Liver (tissue), 9 donors: Measurements from ENCODE around the gene SCP2. TPM values are rescaled to one million over a fixed set of nuclear protein-coding genes. Genes with fewer than 3 reads are reported as not detected.

Experiments
- DNase-seq: peaks from one replicate; pipeline ENCODE4 v3.0.0-alpha.2; 2017; ENCODE audit warnings: low spot score
- H3K27ac ChIP-seq, 2 donors: one replicate each; pipeline ENCODE4 v1.7.0; 2013; ENCODE audit warnings: inconsistent platforms in 2 of 2, low read length in 2 of 2, control low read depth in 1 of 2, low read depth in 1 of 2, mild to moderate bottlenecking in 1 of 2
- H3K27me3 ChIP-seq, 4 donors: one replicate each; pipeline versions ENCODE4 v1.6.1 to v1.7.0; 2013; ENCODE audit warnings: low read length in 3 of 4, inconsistent platforms in 1 of 4, mild to moderate bottlenecking in 1 of 4, moderate library complexity in 1 of 4; ENCODE audit not compliant: control insufficient read depth in 4 of 4, insufficient read depth in 4 of 4
- H3K36me3 ChIP-seq, 4 donors: one replicate each; pipeline versions ENCODE4 v1.6.1 to v1.7.0; 2013; ENCODE audit warnings: low read length in 3 of 4, mild to moderate bottlenecking in 3 of 4, low read depth in 1 of 4, moderate library complexity in 1 of 4; ENCODE audit not compliant: control insufficient read depth in 4 of 4, insufficient read depth in 3 of 4
- H3K4me1 ChIP-seq, 4 donors: one replicate each; pipeline versions ENCODE4 v1.6.1 to v1.7.0; 2013; ENCODE audit warnings: low read length in 3 of 4, mild to moderate bottlenecking in 3 of 4, moderate library complexity in 1 of 4; ENCODE audit not compliant: control insufficient read depth in 4 of 4, insufficient read depth in 4 of 4
- H3K4me3 ChIP-seq, 3 donors: one replicate each; pipeline versions ENCODE4 v1.6.1 to v1.7.0; 2013; ENCODE audit warnings: low read length in 3 of 3, control low read depth in 1 of 3, low read depth in 1 of 3, mild to moderate bottlenecking in 1 of 3
- H3K9ac ChIP-seq, 2 donors: one replicate each; pipeline ENCODE4 v1.7.0; 2013; ENCODE audit warnings: low read length in 2 of 2, mild to moderate bottlenecking in 2 of 2, moderate library complexity in 2 of 2, control low read depth in 1 of 2, low read depth in 1 of 2
- H3K9me3 ChIP-seq, 4 donors: one replicate each; pipeline versions ENCODE4 v1.6.1 to v1.7.0; 2013; ENCODE audit warnings: low read length in 3 of 4; ENCODE audit not compliant: control insufficient read depth in 4 of 4
- ATF3 ChIP-seq: IDR thresholded peaks from 2 replicates; pipeline ENCODE4 v1.6.1; 2016; ENCODE audit warnings: antibody characterized with exemption
- EGR1 ChIP-seq, 2 donors: IDR thresholded peaks; 2 replicates each; pipeline ENCODE4 v1.6.1; 2016 to 2018; ENCODE audit warnings: antibody characterized with exemption in 2 of 2, low read depth in 2 of 2
- FOXA1 ChIP-seq: IDR thresholded peaks from 2 replicates; pipeline ENCODE4 v1.6.1; 2016; ENCODE audit warnings: antibody characterized with exemption
- FOXA2 ChIP-seq: IDR thresholded peaks from 2 replicates; pipeline ENCODE4 v1.6.1; 2016; ENCODE audit warnings: antibody characterized with exemption
- HNF4A ChIP-seq, 2 donors: conservative IDR thresholded peaks; 2 replicates each; pipeline ENCODE4 v1.6.1; 2016; ENCODE audit warnings: antibody characterized with exemption in 2 of 2, mild to moderate bottlenecking in 2 of 2
- HNF4G ChIP-seq: IDR thresholded peaks from 2 replicates; pipeline ENCODE4 v1.6.1; 2016; ENCODE audit warnings: antibody characterized with exemption
- JUND ChIP-seq, 2 donors: IDR thresholded peaks; 2 replicates each; pipeline ENCODE4 v1.6.1; 2016; ENCODE audit warnings: antibody characterized with exemption in 2 of 2
- MAX ChIP-seq: IDR thresholded peaks from 2 replicates; pipeline ENCODE4 v1.6.1; 2016; ENCODE audit warnings: antibody characterized with exemption
- NR2F2 ChIP-seq: IDR thresholded peaks from 2 replicates; pipeline ENCODE4 v1.6.1; 2016; ENCODE audit warnings: antibody characterized with exemption
- RAD21 ChIP-seq, 2 donors: IDR thresholded peaks; 2 replicates each; pipeline ENCODE4 v1.6.1; 2016; ENCODE audit warnings: antibody characterized with exemption in 2 of 2, mild to moderate bottlenecking in 2 of 2
- REST ChIP-seq: IDR thresholded peaks from 2 replicates; pipeline ENCODE4 v1.6.1; 2016; ENCODE audit warnings: antibody characterized with exemption, mild to moderate bottlenecking
- RXRA ChIP-seq, 2 donors: IDR thresholded peaks; 2 replicates each; pipeline ENCODE4 v1.6.1; 2017 to 2018; ENCODE audit warnings: antibody characterized with exemption in 2 of 2, mild to moderate bottlenecking in 1 of 2
- SP1 ChIP-seq: IDR thresholded peaks from 2 replicates; pipeline ENCODE4 v1.6.1; 2018; ENCODE audit warnings: antibody characterized with exemption, mild to moderate bottlenecking
- TAF1 ChIP-seq: conservative IDR thresholded peaks from 2 replicates; pipeline ENCODE4 v1.6.1; 2016; ENCODE audit warnings: antibody characterized with exemption, mild to moderate bottlenecking
- YY1 ChIP-seq: IDR thresholded peaks from 2 replicates; pipeline ENCODE4 v1.6.1; 2016; ENCODE audit warnings: antibody characterized with exemption, mild to moderate bottlenecking
- ZBTB33 ChIP-seq: IDR thresholded peaks from 2 replicates; pipeline ENCODE4 v1.6.1; 2016; ENCODE audit warnings: antibody characterized with exemption
- WGBS: extraction: QIAGEN DNeasy Blood & Tissue Kit; methylation state at CpG from one replicate; pipeline ENCODE4 v1.1.7; 2013; 5-methylcytosine and 5-hydroxymethylcytosine counted together
- polyA plus RNA-seq, 2 donors: library from polyadenylated mRNA; stranded (reverse) in 1 of 2; unstranded in 1 of 2; fragments of 200-250 nt in 1 of 2; fragments of >200 nt in 1 of 2; fragmentation: Nextera tagmentation in 1 of 2; extraction: Ambion mirVana in 1 of 2; gene quantifications; one replicate each; pipeline versions ENCODE4 v1.2.1 to v1.2.3, GENCODE V29; 2013 to 2015
- total RNA-seq, 2 donors: library from RNA; depleted of rRNA; stranded (reverse); fragments of >200 nt; gene quantifications; one replicate each; pipeline ENCODE4 v1.2.3, GENCODE V29; 2014
- donor health status: healthy.
- donor health status: healthy.
- donor health status: healthy.
- donor health status: healthy.
- donor health status: healthy.

The SCP2 gene
- total and polyA plus RNA-seq, 4 donors, result 122 to 811 (median 529) TPM

GRCh38 chr1:53076165-53076564 lies 149.1 kb downstream of the SCP2 start:
- H3K9me3 ChIP-seq, result no peaks in the 10 kb centered on the region
- H3K27ac ChIP-seq, result no peak overlapping the region
- TF ChIP-seq FOXA2 (no peak), SP1 (no peak), EGR1 (IDR thresholded peaks at IDR 0.05; ENCODE audit: low read depth in 2 of 2) (no peak), HNF4A (conservative IDR thresholded peaks at IDR 0.05) (no peak), HNF4G (no peak), MAX (no peak), ATF3 (no peak), NR2F2 (no peak), FOXA1 (no peak), TAF1 (no peak), RAD21 (IDR thresholded peaks at IDR 0.05) (no peak), REST (no peak), JUND (IDR thresholded peaks at IDR 0.05) (no peak), YY1 (no peak)
- H3K4me3 ChIP-seq, result no peak overlapping the region
- H3K27me3 ChIP-seq, result no peaks in the 10 kb centered on the region
- no peak overlapping the region for H3K9ac ChIP-seq
- WGBS, result 96% methylated on average over 9 of the region's 9 CpGs
- no peaks in the 10 kb centered on the region for H3K36me3 ChIP-seq
- H3K4me1 ChIP-seq, result no peaks in the 10 kb centered on the region
- no peak for DNase-seq

- Histone ChIP-seq H3K27ac (no peak overlapping the region), H3K9ac (no peak overlapping the region), H3K36me3 (no peaks in the 10 kb centered on the region), H3K9me3 (no peaks in the 10 kb centered on the region), H3K27me3 (no peaks in the 10 kb centered on the region), H3K4me3 (no peak overlapping the region), H3K4me1 (no peaks in the 10 kb centered on the region)
- WGBS, result 94% methylated on average over 19 of the region's 19 CpGs
- DNase-seq, result no peak
- TF ChIP-seq RXRA (IDR thresholded peaks at IDR 0.05) (no peak), SP1 (no peak), TAF1 (no peak), EGR1 (IDR thresholded peaks at IDR 0.05; ENCODE audit: low read depth in 2 of 2) (no peak), ZBTB33 (no peak), HNF4G (no peak), HNF4A (conservative IDR thresholded peaks at IDR 0.05) (no peak), RAD21 (IDR thresholded peaks at IDR 0.05) (no peak), JUND (IDR thresholded peaks at IDR 0.05) (no peak)
These were observed 149.9 kb downstream of the SCP2 start for GRCh38 chr1:53076721-53077598.
